Endothelial cell of umbilical vein (primary cell): ENCODE results near the gene MT1B. TPM values are rescaled to one million over a fixed set of nuclear protein-coding genes. Genes with fewer than 3 reads are reported as not detected.
A peak's percentile ranks its signal among the peaks of the same experiment; 100 is the strongest.

Experiments used
- BruUV-seq: library from RNA; stranded (reverse); fragments of 400-500 nt; replicated peaks from 2 replicates; lab custom pipeline; 2021; lab: Mats Ljungman, UMichigan
- CTCF ChIA-PET: fragments of 300-600, 350-600 bp; sonication (Branson Sonifier 250); formaldehyde crosslinking; loops from one replicate; lab custom pipeline; 2021; ENCODE audit warnings: antibody characterized with exemption, inconsistent platforms; lab: Charles Lee
- POLR2A ChIA-PET: fragments of 300-600, 350-600 bp; sonication (Branson Sonifier 250); formaldehyde crosslinking; loops from one replicate; lab custom pipeline; 2021; ENCODE audit warnings: antibody characterized with exemption, inconsistent platforms; lab: Charles Lee
- DNase-seq: peaks from one replicate; pipeline ENCODE4 v3.0.0-alpha.2; 2011; ENCODE audit warnings: low read depth, low spot score
- FAIRE-seq: peaks from 2 replicates; lab custom pipeline; 2011; peaks lifted over from hg19 to GRCh38; lab: Jason Lieb, UNC
- H2AFZ ChIP-seq: 2 replicates; pipeline ENCODE4 v1.6.0; 2012; ENCODE audit warnings: low read depth, low read length, control low read depth, inconsistent platforms
- H3K27ac ChIP-seq: 2 replicates; pipeline ENCODE4 v1.5.1; 2011; ENCODE audit warnings: low read depth, mild to moderate bottlenecking, control low read depth, low read length, moderate library complexity; ENCODE audit not compliant: insufficient read depth
- H3K27me3 ChIP-seq, 2 experiments: 2 replicates each; pipeline versions ENCODE4 v1.6.0 to v1.6.1; 2011; ENCODE audit warnings: low read length in 2 of 2, mixed read lengths in 1 of 2; ENCODE audit not compliant: control insufficient read depth in 2 of 2, insufficient read depth in 2 of 2
- H3K36me3 ChIP-seq, 2 experiments: 2 replicates in 1 of 2; 3 replicates in 1 of 2; pipeline ENCODE4 v1.5.1; 2011; ENCODE audit warnings: low read length in 2 of 2, mild to moderate bottlenecking in 1 of 2, moderate library complexity in 1 of 2; ENCODE audit not compliant: control insufficient read depth in 2 of 2, insufficient read depth in 2 of 2; ENCODE audit errors: extremely low read depth in 1 of 2
- H3K4me1 ChIP-seq: 3 replicates; pipeline ENCODE4 v1.5.1; 2011; ENCODE audit warnings: mild to moderate bottlenecking, low read length; ENCODE audit not compliant: control insufficient read depth, insufficient read depth; ENCODE audit errors: extremely low read depth
- H3K4me2 ChIP-seq: 2 replicates; pipeline ENCODE4 v1.6.1; 2011; ENCODE audit warnings: low read length, control low read depth, mixed read lengths; ENCODE audit not compliant: insufficient read depth
- H3K4me3 ChIP-seq, 3 experiments: fragments of 200-600 bp in 1 of 3; sonication (generic), shearing (Covaris generic) in 1 of 3; replicated peaks in 1 of 3; 2 replicates each; pipeline ENCODE4 v1.5.1; 2011 to 2016; ENCODE audit warnings: control low read depth in 3 of 3, low read length in 3 of 3, mild to moderate bottlenecking in 2 of 3, inconsistent platforms in 1 of 3, low read depth in 1 of 3, moderate library complexity in 1 of 3; ENCODE audit not compliant: insufficient read depth in 1 of 3
- H3K79me2 ChIP-seq: 2 replicates; pipeline ENCODE4 v1.6.0; 2012; ENCODE audit warnings: low read length, inconsistent platforms; ENCODE audit not compliant: control insufficient read depth, insufficient read depth
- H3K9ac ChIP-seq: replicated peaks from 2 replicates; pipeline ENCODE3; 2011; ENCODE audit warnings: low read length, control low read depth; ENCODE audit not compliant: insufficient read depth; ENCODE audit errors: extremely low read depth
- H3K9me1 ChIP-seq: replicated peaks from 3 replicates; pipeline ENCODE4 v1.6.0; 2011; ENCODE audit warnings: mild to moderate bottlenecking, low read length; ENCODE audit not compliant: control insufficient read depth, insufficient read depth; ENCODE audit errors: extremely low read depth
- H3K9me3 ChIP-seq: replicated peaks from 2 replicates; pipeline ENCODE4 v1.5.1; 2012; ENCODE audit warnings: low read length, inconsistent platforms; ENCODE audit not compliant: control insufficient read depth, insufficient read depth
- H4K20me1 ChIP-seq: replicated peaks from 2 replicates; pipeline ENCODE3; 2011; ENCODE audit warnings: mild to moderate bottlenecking, low read length; ENCODE audit not compliant: control insufficient read depth, insufficient read depth; ENCODE audit errors: extremely low read depth
- EZH2 ChIP-seq: IDR thresholded peaks from 2 replicates; pipeline ENCODE4 v1.6.1; 2012; ENCODE audit warnings: borderline replicate concordance, low read depth, mild to moderate bottlenecking, moderate library complexity, low read length, inconsistent platforms; ENCODE audit not compliant: severe bottlenecking
- FOS ChIP-seq: IDR thresholded peaks from 2 replicates; pipeline ENCODE4 v1.6.1; 2011; ENCODE audit warnings: mild to moderate bottlenecking, low read length, moderate library complexity, borderline replicate concordance; ENCODE audit not compliant: insufficient read depth
- GATA2 ChIP-seq: IDR thresholded peaks from 2 replicates; pipeline ENCODE4 v1.7.0; 2011; ENCODE audit warnings: low read depth, mild to moderate bottlenecking, moderate library complexity, mixed read lengths, low read length; ENCODE audit not compliant: insufficient read length, insufficient read depth
- JUN ChIP-seq: IDR thresholded peaks from 2 replicates; pipeline ENCODE4 v1.6.1; 2011; ENCODE audit warnings: borderline replicate concordance, low read depth; ENCODE audit not compliant: insufficient read length, insufficient read depth
- MAX ChIP-seq: IDR thresholded peaks from 2 replicates; pipeline ENCODE4 v1.6.1; 2011; ENCODE audit not compliant: insufficient read depth, insufficient read length
- MYC ChIP-seq: IDR thresholded peaks from one replicate; pipeline ENCODE4 v1.6.1; 2011; ENCODE audit warnings: mild to moderate bottlenecking, low read depth, low read length
- POLR2A ChIP-seq: IDR thresholded peaks from 2 replicates; pipeline ENCODE4 v1.6.1; 2012; ENCODE audit warnings: low read depth, mild to moderate bottlenecking, control low read depth, low read length
- POLR2AphosphoS5 ChIP-seq: IDR thresholded peaks from 2 replicates; pipeline ENCODE4 v1.6.1; 2012; ENCODE audit warnings: low read depth, mild to moderate bottlenecking, control low read depth, low read length, moderate library complexity; ENCODE audit not compliant: insufficient read depth
- dilution Hi-C: fragments of 300-500 bp; cut with MboI; formaldehyde crosslinking; loops from one replicate; pipeline ENCODE4 v1.15.0; 2019; ENCODE audit warnings: low sequenced_read_pairs; ENCODE audit not compliant: extremely low pct_ligation_motif_present
- intact Hi-C: fragments of 100-400 bp; cut with micrococcal nuclease; formaldehyde crosslinking; loops from one replicate; pipeline ENCODE4 v1.10.0; 2022
- polyA plus RNA-seq, 4 experiments: library from polyadenylated mRNA; depleted of rRNA in 3 of 4; stranded (reverse) in 3 of 4; unstranded in 1 of 4; fragments of >200 nt; gene quantifications; 2 replicates each; pipeline versions ENCODE4 v1.2.1 to v1.2.3, GENCODE V29; 2011 to 2012; ENCODE audit warnings: missing spikeins in 1 of 4
- total RNA-seq: library from RNA; stranded (reverse); gene quantifications from 2 replicates; pipeline ENCODE4 v1.2.3, GENCODE V29; 2021
- TF ChIP-seq, protein P1 (sequence below), 2 donors: IDR thresholded peaks; 1 replicate in 1 of 2; 2 replicates in 1 of 2; pipeline ENCODE4 v1.5.1; 2011; ENCODE audit warnings: low read length in 2 of 2, mild to moderate bottlenecking in 2 of 2, moderate library complexity in 2 of 2, control low read depth in 1 of 2, inconsistent platforms in 1 of 2, low read depth in 1 of 2; ENCODE audit not compliant: insufficient read depth in 1 of 2; ENCODE audit errors: extremely low read depth in 1 of 2

The MT1B gene
- total and polyA plus RNA-seq, 2 donors (not counting 3 experiments of a cell fraction or from before 2014, with no cell fraction given), result not detected

DNA sequence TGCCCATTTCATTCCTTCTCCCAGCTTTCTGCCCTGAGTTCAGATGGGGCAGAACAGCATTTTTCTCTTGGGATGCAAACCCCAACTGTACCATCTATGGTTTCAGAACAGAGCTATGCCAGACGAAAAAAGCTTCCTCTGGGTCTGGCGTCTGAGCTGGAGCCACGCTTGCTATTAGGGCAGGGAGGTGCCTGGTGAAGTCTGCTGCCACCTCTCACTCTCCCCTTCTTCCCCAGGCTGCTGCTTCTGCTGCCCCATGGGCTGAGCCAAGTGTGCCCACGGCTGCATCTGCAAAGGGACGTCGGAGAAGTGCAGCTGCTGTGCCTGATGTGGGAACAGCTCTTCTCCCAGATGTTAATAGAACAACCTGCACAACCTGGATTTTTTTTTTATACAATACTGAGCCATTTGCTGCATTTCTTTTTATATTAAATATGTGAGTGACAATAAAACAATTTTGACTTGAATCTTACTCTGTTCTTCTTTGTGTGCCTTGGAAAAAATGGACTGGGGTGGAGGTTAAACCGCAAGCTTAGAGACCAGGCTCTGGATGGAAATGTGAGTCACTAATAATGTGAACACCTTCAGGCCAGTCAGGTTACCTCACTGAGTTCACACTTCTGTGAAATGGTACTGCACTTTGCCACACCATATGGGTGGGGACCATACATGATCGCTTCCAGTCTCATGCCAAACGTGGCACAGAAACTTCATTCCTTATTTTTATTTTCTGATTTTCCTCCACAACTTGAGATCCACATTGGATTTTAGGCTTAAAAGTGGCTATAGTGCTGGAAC, 14.9 kb upstream of the MT1B start:
- BruUV-seq, result no TSS peak
- Histone ChIP-seq H3K4me2 (no peak overlapping the region), H2AFZ (no peak overlapping the region), H3K4me3 (no peak overlapping the region), H3K79me2 (no peaks in the 10 kb centered on the region), H3K9me1 (no peaks in the 10 kb centered on the region), H3K9me3 (no peaks in the 10 kb centered on the region), H3K27ac (no peak overlapping the region), H3K36me3 (no peaks in the 10 kb centered on the region), H3K9ac (no peak overlapping the region), H3K27me3 (peaks cover 34 to 39% of the 10 kb centered on the region in 2 experiments), H3K4me1 (peaks cover 19% of the 10 kb centered on the region), H4K20me1 (no peaks in the 10 kb centered on the region)
- dilution Hi-C loops, result no loop called here
- POLR2A ChIA-PET, result interaction anchor here (2.1 kb wide), 1 partner anchor 12 kb away, joined by 6 read pairs; the partner anchor contains the start of gene MT1E
- intact Hi-C loops, result no loop called here
- no peak for TF ChIP-seq MAX
- no peak for TF ChIP-seq MYC
- TF ChIP-seq FOS, result no peak
- no peak for TF ChIP-seq POLR2A
- TF ChIP-seq JUN, result no peak
- no peak for TF ChIP-seq EZH2
- TF ChIP-seq, protein P1, sequence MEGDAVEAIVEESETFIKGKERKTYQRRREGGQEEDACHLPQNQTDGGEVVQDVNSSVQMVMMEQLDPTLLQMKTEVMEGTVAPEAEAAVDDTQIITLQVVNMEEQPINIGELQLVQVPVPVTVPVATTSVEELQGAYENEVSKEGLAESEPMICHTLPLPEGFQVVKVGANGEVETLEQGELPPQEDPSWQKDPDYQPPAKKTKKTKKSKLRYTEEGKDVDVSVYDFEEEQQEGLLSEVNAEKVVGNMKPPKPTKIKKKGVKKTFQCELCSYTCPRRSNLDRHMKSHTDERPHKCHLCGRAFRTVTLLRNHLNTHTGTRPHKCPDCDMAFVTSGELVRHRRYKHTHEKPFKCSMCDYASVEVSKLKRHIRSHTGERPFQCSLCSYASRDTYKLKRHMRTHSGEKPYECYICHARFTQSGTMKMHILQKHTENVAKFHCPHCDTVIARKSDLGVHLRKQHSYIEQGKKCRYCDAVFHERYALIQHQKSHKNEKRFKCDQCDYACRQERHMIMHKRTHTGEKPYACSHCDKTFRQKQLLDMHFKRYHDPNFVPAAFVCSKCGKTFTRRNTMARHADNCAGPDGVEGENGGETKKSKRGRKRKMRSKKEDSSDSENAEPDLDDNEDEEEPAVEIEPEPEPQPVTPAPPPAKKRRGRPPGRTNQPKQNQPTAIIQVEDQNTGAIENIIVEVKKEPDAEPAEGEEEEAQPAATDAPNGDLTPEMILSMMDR (IDR thresholded peaks at IDR 0.05; ENCODE audit: extremely low read depth in 1 of 2, insufficient read depth in 1 of 2, low read depth in 1 of 2, low read length in 2 of 2), result no peak
- no peak for TF ChIP-seq POLR2AphosphoS5
- TF ChIP-seq GATA2, result no peak
- FAIRE-seq (peak; percentile 42), DNase-seq (no peak)
- CTCF ChIA-PET, result interaction anchor here (0.6 to 1.3 kb wide), 4 partner anchors 10 to 60 kb away, joined by 3 to 4 read pairs (median 3); no protein-coding TSS in a partner anchor
